Neural progenitor cell (in vitro differentiated cells): Measurements from ENCODE around the gene BTNL8. TPM values are rescaled to one million over a fixed set of nuclear protein-coding genes. Genes with fewer than 3 reads are reported as not detected.

Source experiments
- DNase-seq: peaks from one replicate; pipeline ENCODE4 v3.0.0-alpha.2; 2016; ENCODE audit warnings: low spot score
- H2AFZ ChIP-seq: fragments of 200-600 bp; sonication (generic); replicated peaks from 2 replicates; pipeline ENCODE4 v1.6.1; 2016; ENCODE audit warnings: antibody characterized with exemption
- H3F3A ChIP-seq: fragments of 200-600 bp; sonication (generic); 2 replicates; pipeline ENCODE4 v1.6.1; 2016; ENCODE audit warnings: antibody characterized with exemption, low read depth
- H3K27ac ChIP-seq: fragments of 200-600 bp; sonication (generic); 2 replicates; pipeline ENCODE4 v1.5.1; 2016; ENCODE audit warnings: mild to moderate bottlenecking
- H3K27me3 ChIP-seq: fragments of 200-600 bp; sonication (generic); 2 replicates; pipeline ENCODE4 v1.6.1; 2016; ENCODE audit warnings: mild to moderate bottlenecking, moderate library complexity
- H3K36me3 ChIP-seq: fragments of 200-600 bp; sonication (generic); 2 replicates; pipeline ENCODE4 v1.5.1; 2016
- H3K4me1 ChIP-seq: fragments of 200-600 bp; sonication (generic); 2 replicates; pipeline ENCODE4 v1.6.1; 2016; ENCODE audit warnings: mixed run types
- H3K4me2 ChIP-seq: fragments of 200-600 bp; sonication (generic); 2 replicates; pipeline ENCODE4 v1.6.1; 2016
- H3K4me3 ChIP-seq: fragments of 200-600 bp; sonication (generic); 2 replicates; pipeline ENCODE4 v1.5.1; 2016
- H3K79me2 ChIP-seq: fragments of 200-600 bp; sonication (generic); 2 replicates; pipeline ENCODE4 v1.6.1; 2016; ENCODE audit warnings: low read depth
- H3K9ac ChIP-seq: fragments of 200-600 bp; sonication (generic); 2 replicates; pipeline ENCODE4 v1.6.1; 2016
- H3K9me3 ChIP-seq: fragments of 200-600 bp; sonication (generic); 2 replicates; pipeline ENCODE4 v1.5.1; 2016; ENCODE audit warnings: low read depth
- H4K20me1 ChIP-seq: fragments of 200-600 bp; sonication (generic); 2 replicates; pipeline ENCODE4 v1.6.1; 2016; ENCODE audit warnings: low read depth
- H3K27ac Mint-ChIP-seq: 3 replicates; pipeline ENCODE4 v1.8.0; 2021; ENCODE audit warnings: mixed read lengths
- H3K27me3 Mint-ChIP-seq: 2 replicates; pipeline ENCODE4 v1.8.0; 2022; ENCODE audit warnings: low read depth, mild to moderate bottlenecking, inconsistent platforms, moderate library complexity, mixed read lengths; ENCODE audit not compliant: insufficient read depth
- H3K36me3 Mint-ChIP-seq: 3 replicates; pipeline ENCODE4 v1.8.0; 2021; ENCODE audit warnings: mixed read lengths
- H3K4me1 Mint-ChIP-seq: 3 replicates; pipeline ENCODE4 v1.8.0; 2021; ENCODE audit warnings: mixed read lengths
- H3K4me3 Mint-ChIP-seq: 3 replicates; pipeline ENCODE4 v1.8.0; 2021; ENCODE audit warnings: mild to moderate bottlenecking, moderate library complexity, mixed read lengths
- H3K9me3 Mint-ChIP-seq: 3 replicates; pipeline ENCODE4 v1.8.0; 2020; ENCODE audit warnings: mixed read lengths
- EZH2 ChIP-seq: fragments of 200-600 bp; sonication (generic); IDR thresholded peaks from 2 replicates; pipeline ENCODE4 v1.6.1; 2017; ENCODE audit warnings: antibody characterized with exemption, mild to moderate bottlenecking, moderate library complexity
- EZH2phosphoT487 ChIP-seq: fragments of 200-600 bp; sonication (generic); IDR thresholded peaks from 2 replicates; pipeline ENCODE4 v1.6.1; 2017; ENCODE audit warnings: antibody characterized with exemption
- total RNA-seq: library from RNA; depleted of rRNA; stranded (reverse); fragments of >200 nt; gene quantifications from 2 replicates; pipeline ENCODE4 v1.2.3, GENCODE V29; 2015; ENCODE audit warnings: low replicate concordance
- TF ChIP-seq, protein P1 (sequence below): fragments of 200-600 bp; sonication (generic); IDR thresholded peaks from 2 replicates; pipeline ENCODE4 v1.5.1; 2017; ENCODE audit warnings: antibody characterized with exemption, mild to moderate bottlenecking

The BTNL8 gene
- total RNA-seq, 1 donor from 2014 or later, result 0.22 TPM

DNA sequence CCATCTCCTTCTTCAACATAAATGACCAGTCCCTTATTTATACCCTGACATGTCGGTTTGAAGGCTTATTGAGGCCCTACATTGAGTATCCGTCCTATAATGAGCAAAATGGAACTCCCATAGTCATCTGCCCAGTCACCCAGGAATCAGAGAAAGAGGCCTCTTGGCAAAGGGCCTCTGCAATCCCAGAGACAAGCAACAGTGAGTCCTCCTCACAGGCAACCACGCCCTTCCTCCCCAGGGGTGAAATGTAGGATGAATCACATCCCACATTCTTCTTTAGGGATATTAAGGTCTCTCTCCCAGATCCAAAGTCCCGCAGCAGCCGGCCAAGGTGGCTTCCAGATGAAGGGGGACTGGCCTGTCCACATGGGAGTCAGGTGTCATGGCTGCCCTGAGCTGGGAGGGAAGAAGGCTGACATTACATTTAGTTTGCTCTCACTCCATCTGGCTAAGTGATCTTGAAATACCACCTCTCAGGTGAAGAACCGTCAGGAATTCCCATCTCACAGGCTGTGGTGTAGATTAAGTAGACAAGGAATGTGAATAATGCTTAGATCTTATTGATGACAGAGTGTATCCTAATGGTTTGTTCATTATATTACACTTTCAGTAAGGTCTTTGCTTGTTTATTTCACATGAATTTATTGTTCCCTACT is 51.5 kb downstream of the BTNL8 start:
- no peaks in the 10 kb centered on the region for H3K36me3 ChIP-seq
- no peaks in the 10 kb centered on the region for H3F3A ChIP-seq
- H3K4me3 ChIP-seq, result no peak overlapping the region
- H3K9me3 Mint-ChIP-seq, result no peaks in the 10 kb centered on the region
- H4K20me1 ChIP-seq, result no peaks in the 10 kb centered on the region
- peaks cover 12% of the 10 kb centered on the region for H3K27me3 ChIP-seq
- TF ChIP-seq, protein P1, sequence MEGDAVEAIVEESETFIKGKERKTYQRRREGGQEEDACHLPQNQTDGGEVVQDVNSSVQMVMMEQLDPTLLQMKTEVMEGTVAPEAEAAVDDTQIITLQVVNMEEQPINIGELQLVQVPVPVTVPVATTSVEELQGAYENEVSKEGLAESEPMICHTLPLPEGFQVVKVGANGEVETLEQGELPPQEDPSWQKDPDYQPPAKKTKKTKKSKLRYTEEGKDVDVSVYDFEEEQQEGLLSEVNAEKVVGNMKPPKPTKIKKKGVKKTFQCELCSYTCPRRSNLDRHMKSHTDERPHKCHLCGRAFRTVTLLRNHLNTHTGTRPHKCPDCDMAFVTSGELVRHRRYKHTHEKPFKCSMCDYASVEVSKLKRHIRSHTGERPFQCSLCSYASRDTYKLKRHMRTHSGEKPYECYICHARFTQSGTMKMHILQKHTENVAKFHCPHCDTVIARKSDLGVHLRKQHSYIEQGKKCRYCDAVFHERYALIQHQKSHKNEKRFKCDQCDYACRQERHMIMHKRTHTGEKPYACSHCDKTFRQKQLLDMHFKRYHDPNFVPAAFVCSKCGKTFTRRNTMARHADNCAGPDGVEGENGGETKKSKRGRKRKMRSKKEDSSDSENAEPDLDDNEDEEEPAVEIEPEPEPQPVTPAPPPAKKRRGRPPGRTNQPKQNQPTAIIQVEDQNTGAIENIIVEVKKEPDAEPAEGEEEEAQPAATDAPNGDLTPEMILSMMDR, result no peak
- TF ChIP-seq EZH2, result no peak
- no peak for TF ChIP-seq EZH2phosphoT487
- no peaks in the 10 kb centered on the region for H3K79me2 ChIP-seq
- no peaks in the 10 kb centered on the region for H3K9me3 ChIP-seq
- DNase-seq, result no peak
- H3K27ac ChIP-seq, result no peak overlapping the region
- no peaks in the 10 kb centered on the region for H3K36me3 Mint-ChIP-seq
- no peak overlapping the region for H2AFZ ChIP-seq
- no peak overlapping the region for H3K4me2 ChIP-seq
- H3K4me1 ChIP-seq, result no peaks in the 10 kb centered on the region
- no peak overlapping the region for H3K9ac ChIP-seq
- no peak overlapping the region for H3K4me3 Mint-ChIP-seq
- no peaks in the 10 kb centered on the region for H3K4me1 Mint-ChIP-seq
- H3K27ac Mint-ChIP-seq, result no peak overlapping the region
- H3K27me3 Mint-ChIP-seq, result no peaks in the 10 kb centered on the region

DNA sequence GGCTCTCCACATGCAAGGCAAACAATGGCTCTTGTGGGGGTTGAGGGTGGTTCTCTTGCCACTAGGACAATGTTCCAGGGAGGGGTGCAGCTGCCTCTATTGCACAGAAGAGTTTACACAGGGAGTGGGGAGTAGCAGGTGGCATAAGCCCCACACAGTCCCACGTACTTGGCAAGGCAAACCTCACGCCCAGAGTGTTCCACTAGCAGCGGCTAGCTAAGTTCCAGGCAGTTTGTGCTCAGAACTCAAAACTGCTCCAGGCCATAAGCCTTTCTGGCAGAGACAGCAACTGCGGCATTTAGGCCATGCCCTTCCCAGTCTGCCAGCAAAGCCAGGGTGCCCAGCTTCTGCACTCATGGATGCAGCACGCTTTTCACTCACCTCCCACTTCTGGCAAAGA is 60.7 kb downstream of the BTNL8 start:
- TF ChIP-seq, protein P1, result no peak
- Mint-ChIP-seq H3K27ac (no peak overlapping the region), H3K27me3 (no peaks in the 10 kb centered on the region), H3K9me3 (no peaks in the 10 kb centered on the region), H3K36me3 (no peaks in the 10 kb centered on the region), H3K4me1 (no peaks in the 10 kb centered on the region), H3K4me3 (no peak overlapping the region)
- Histone ChIP-seq H3K79me2 (no peaks in the 10 kb centered on the region), H4K20me1 (no peaks in the 10 kb centered on the region), H3K27me3 (no peaks in the 10 kb centered on the region), H3K9ac (no peak overlapping the region), H2AFZ (no peak overlapping the region), H3F3A (no peaks in the 10 kb centered on the region), H3K27ac (no peak overlapping the region), H3K4me3 (no peak overlapping the region), H3K4me1 (no peaks in the 10 kb centered on the region), H3K36me3 (no peaks in the 10 kb centered on the region), H3K4me2 (no peak overlapping the region), H3K9me3 (no peaks in the 10 kb centered on the region)
- no peak for DNase-seq

DNA sequence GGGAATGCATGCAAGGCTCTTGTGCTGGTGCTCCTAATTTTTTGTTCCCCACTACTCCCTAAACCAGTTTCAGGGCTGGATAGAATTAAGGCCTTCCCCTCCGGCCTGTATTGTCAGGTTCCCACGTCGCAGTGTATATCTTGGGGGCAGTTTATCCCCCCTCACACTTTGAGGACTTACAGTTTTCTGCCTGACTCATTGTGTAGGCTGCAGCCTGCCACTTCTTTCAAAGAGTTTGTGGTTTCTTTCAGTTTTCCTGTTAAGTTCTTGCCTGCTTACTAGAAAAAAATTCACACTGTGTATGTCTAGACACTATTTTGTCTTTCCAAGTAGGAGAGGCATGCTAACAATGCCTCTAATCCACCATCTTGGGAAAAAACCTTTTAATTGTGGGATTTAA is 61.2 kb downstream of the BTNL8 start:
- Histone ChIP-seq H3K4me2 (no peak overlapping the region), H3K36me3 (no peaks in the 10 kb centered on the region), H3K9ac (no peak overlapping the region), H3K4me1 (no peaks in the 10 kb centered on the region), H3F3A (no peaks in the 10 kb centered on the region), H3K4me3 (no peak overlapping the region), H3K79me2 (no peaks in the 10 kb centered on the region), H3K27me3 (no peaks in the 10 kb centered on the region), H2AFZ (peak overlapping the region; percentile 52), H4K20me1 (no peaks in the 10 kb centered on the region), H3K9me3 (no peaks in the 10 kb centered on the region), H3K27ac (no peak overlapping the region)
- Mint-ChIP-seq H3K4me3 (no peak overlapping the region), H3K36me3 (no peaks in the 10 kb centered on the region), H3K9me3 (no peaks in the 10 kb centered on the region), H3K27ac (no peak overlapping the region), H3K4me1 (no peaks in the 10 kb centered on the region), H3K27me3 (no peaks in the 10 kb centered on the region)
- TF ChIP-seq EZH2phosphoT487 (no peak), EZH2 (no peak)
- TF ChIP-seq, protein P1, result no peak
- no peak for DNase-seq
